HepG2 (cell line): ENCODE data around the gene MNX1. TPM values are rescaled to one million over a fixed set of nuclear protein-coding genes. Genes with fewer than 3 reads are reported as not detected.

ENCODE experiments used
- ATAC-seq: fragments of 200-7000 bp; cut with Tn5 transposase; 3 replicates; pipeline ENCODE4 v1.9.1; 2020; ENCODE audit warnings: mild to moderate bottlenecking, moderate library complexity
- BruUV-seq: library from RNA; stranded (reverse); fragments of 400-500 nt; replicated peaks from 2 replicates; lab custom pipeline; 2021; lab: Mats Ljungman, UMichigan
- CTCF ChIA-PET: fragments of 300-600 bp; formaldehyde crosslinking; extraction: SDS; loops from one replicate; lab custom pipeline; 2021; ENCODE audit warnings: low total read pairs, inconsistent platforms, low intra/inter-chr PET ratio; lab: Yijun Ruan, JAX
- POLR2A ChIA-PET: fragments of 350-600 bp; sonication (Branson Sonifier 250); formaldehyde crosslinking; loops from one replicate; lab custom pipeline; 2020; ENCODE audit warnings: antibody characterized with exemption, inconsistent platforms; lab: Yijun Ruan, JAX
- DNase-seq: peaks from one replicate; pipeline ENCODE4 v3.0.0-alpha.2; 2015; ENCODE audit warnings: low spot score
- FAIRE-seq: peaks from 3 replicates; lab custom pipeline; 2011; peaks lifted over from hg19 to GRCh38; lab: Jason Lieb, UNC
- H2AFZ ChIP-seq: one replicate; pipeline ENCODE4 v1.6.1; 2011; ENCODE audit warnings: low read length, inconsistent platforms
- H3K27ac ChIP-seq: fragments of 300-600 bp; 3 replicates; pipeline ENCODE4 v1.8.0; 2011; ENCODE audit warnings: mixed run types, mild to moderate bottlenecking, mixed read lengths, low read length, inconsistent platforms; ENCODE audit not compliant: insufficient read depth; ENCODE audit errors: extremely low read length
- H3K27me3 ChIP-seq, 2 experiments: fragments of 200-600 bp in 1 of 2; 2 replicates in 1 of 2; 3 replicates in 1 of 2; pipeline versions ENCODE4 v1.6.0 to v1.8.0; 2011; ENCODE audit warnings: low read length in 2 of 2, mild to moderate bottlenecking in 2 of 2, moderate library complexity in 2 of 2, inconsistent platforms in 1 of 2; ENCODE audit not compliant: insufficient read depth in 2 of 2, control insufficient read depth in 1 of 2
- H3K36me3 ChIP-seq, 2 experiments: fragments of 200-600 bp in 1 of 2; replicated peaks in 1 of 2; 2 replicates in 1 of 2; 3 replicates in 1 of 2; pipeline versions ENCODE4 v1.5.1 to v1.8.0; 2011; ENCODE audit warnings: low read length in 2 of 2, inconsistent platforms in 1 of 2; ENCODE audit not compliant: insufficient read depth in 2 of 2, control insufficient read depth in 1 of 2
- H3K4me1 ChIP-seq: 2 replicates; pipeline ENCODE4 v1.5.1; 2012; ENCODE audit warnings: low read length, inconsistent platforms; ENCODE audit not compliant: insufficient read depth
- H3K4me2 ChIP-seq: 2 replicates; pipeline ENCODE4 v1.6.0; 2011; ENCODE audit warnings: low read depth, low read length, inconsistent platforms
- H3K4me3 ChIP-seq, 3 experiments: fragments of 200-600 bp in 1 of 3; sonication (generic), shearing (Covaris generic) in 1 of 3; replicated peaks in 1 of 3; 2 replicates each; pipeline ENCODE4 v1.5.1; 2011 to 2016; ENCODE audit warnings: low read length in 3 of 3, inconsistent platforms in 2 of 3, low read depth in 2 of 3, mild to moderate bottlenecking in 2 of 3, control low read depth in 1 of 3, mixed read lengths in 1 of 3; ENCODE audit not compliant: insufficient read depth in 1 of 3
- H3K79me2 ChIP-seq: one replicate; pipeline ENCODE4 v1.6.1; 2011; ENCODE audit warnings: low read length, inconsistent platforms; ENCODE audit not compliant: insufficient read depth
- H3K9ac ChIP-seq: 2 replicates; pipeline ENCODE4 v1.6.0; 2011; ENCODE audit warnings: mild to moderate bottlenecking, low read depth, low read length, inconsistent platforms; ENCODE audit not compliant: insufficient read depth
- H3K9me3 ChIP-seq: 2 replicates; pipeline ENCODE4 v1.5.1; 2012; ENCODE audit warnings: mild to moderate bottlenecking, low read length
- H4K20me1 ChIP-seq: 2 replicates; pipeline ENCODE4 v1.6.0; 2011; ENCODE audit warnings: inconsistent platforms, mild to moderate bottlenecking, low read length, moderate library complexity; ENCODE audit not compliant: insufficient read depth
- EED ChIP-seq: sonication (generic); formaldehyde crosslinking; IDR thresholded peaks from 2 replicates; pipeline ENCODE4 v1.5.0; 2020; ENCODE audit warnings: mild to moderate bottlenecking, missing genetic modification reagents
- FOXK1 ChIP-seq: sonication (generic); formaldehyde crosslinking; IDR thresholded peaks from 2 replicates; pipeline ENCODE4 v1.4.0; 2020; ENCODE audit warnings: low read depth, missing genetic modification reagents, borderline replicate concordance
- GABPA ChIP-seq, 2 experiments: IDR thresholded peaks; 2 replicates each; pipeline ENCODE4 v1.6.1; 2011 to 2016; ENCODE audit warnings: low read depth in 2 of 2, low read length in 1 of 2, missing biosample characterization in 1 of 2, missing genetic modification characterization in 1 of 2
- PATZ1 ChIP-seq: sonication (generic); formaldehyde crosslinking; IDR thresholded peaks from 2 replicates; pipeline ENCODE4 v1.4.0; 2020; ENCODE audit warnings: missing genetic modification reagents
- PBX3 ChIP-seq: sonication (generic); formaldehyde crosslinking; IDR thresholded peaks from 2 replicates; pipeline ENCODE4 v1.8.1; 2023; ENCODE audit warnings: missing genetic modification reagents, inconsistent platforms, borderline replicate concordance
- SOX5 ChIP-seq: IDR thresholded peaks from 2 replicates; pipeline ENCODE4 v1.6.1; 2016; ENCODE audit warnings: borderline replicate concordance
- TOE1 ChIP-seq: sonication (generic); formaldehyde crosslinking; IDR thresholded peaks from 2 replicates; pipeline ENCODE4 v1.4.0; 2020; ENCODE audit warnings: mild to moderate bottlenecking, missing genetic modification reagents
- TP53 ChIP-seq: sonication (generic); formaldehyde crosslinking; conservative IDR thresholded peaks from 2 replicates; pipeline ENCODE4 v1.4.0; 2020; ENCODE audit warnings: missing genetic modification reagents
- TSC22D2 ChIP-seq: sonication (generic); formaldehyde crosslinking; IDR thresholded peaks from 2 replicates; pipeline ENCODE4 v1.5.1; 2020; ENCODE audit warnings: missing genetic modification reagents, mild to moderate bottlenecking, borderline replicate concordance
- ZIK1 ChIP-seq: sonication (generic); formaldehyde crosslinking; IDR thresholded peaks from 2 replicates; pipeline ENCODE4 v1.5.0; 2020; ENCODE audit warnings: mild to moderate bottlenecking, low read depth, missing genetic modification reagents, borderline replicate concordance
- ZNF275 ChIP-seq: sonication (generic); formaldehyde crosslinking; IDR thresholded peaks from 2 replicates; pipeline ENCODE4 v1.8.0; 2022; ENCODE audit warnings: missing genetic modification reagents, mild to moderate bottlenecking, inconsistent platforms, borderline replicate concordance
- ZNF33A ChIP-seq: sonication (generic); formaldehyde crosslinking; IDR thresholded peaks from 2 replicates; pipeline ENCODE4 v1.5.1; 2020; ENCODE audit warnings: missing genetic modification reagents, mild to moderate bottlenecking, moderate library complexity, borderline replicate concordance
- ZNF550 ChIP-seq: sonication (generic); formaldehyde crosslinking; IDR thresholded peaks from 2 replicates; pipeline ENCODE4 v1.4.0; 2020; ENCODE audit warnings: mild to moderate bottlenecking, missing genetic modification reagents, borderline replicate concordance
- ZNF883 ChIP-seq: sonication (generic); formaldehyde crosslinking; IDR thresholded peaks from 2 replicates; pipeline ENCODE4 v1.5.1; 2020; ENCODE audit warnings: mild to moderate bottlenecking, missing genetic modification reagents; ENCODE audit errors: not compliant biosample characterization
- WGBS: methylation state at CpG from one replicate; pipeline ENCODE4 v1.1.6; 2017; ENCODE audit warnings: low lambda C conversion rate; 5-methylcytosine and 5-hydroxymethylcytosine counted together
- in situ Hi-C: cut with HindIII; loops from 2 replicates; pipeline ENCODE4 v1.10.0; 2017; ENCODE audit warnings: low pct_unique_long_range_greater_than_20kb; ENCODE audit not compliant: extremely low pct_ligation_motif_present
- intact Hi-C: fragments of 100-400 bp; cut with micrococcal nuclease; formaldehyde crosslinking; loops from one replicate; pipeline ENCODE4 v1.10.0; 2022; ENCODE audit not compliant: unreplicated experiment
- polyA plus RNA-seq, 8 experiments: library from polyadenylated mRNA; depleted of rRNA in 3 of 8; stranded (reverse) in 7 of 8; unstranded in 1 of 8; fragments of >200 nt; fragmentation: Illumina TruSeq in 4 of 8; extraction: Trizol in 4 of 8; gene quantifications; 2 replicates each; pipeline versions ENCODE4 v1.2.1 to v1.2.3, GENCODE V29; 2011 to 2016; ENCODE audit warnings: low read depth in 4 of 8, missing spikeins in 1 of 8, mixed read lengths in 1 of 8; ENCODE audit not compliant: insufficient read depth in 1 of 8
- total RNA-seq, 5 experiments: library from RNA; depleted of rRNA; stranded (reverse); fragments of >200 nt; fragmentation: Illumina TruSeq; extraction: Trizol; gene quantifications; 2 replicates each; pipeline ENCODE4 v1.2.3, GENCODE V29; 2016; ENCODE audit warnings: low read depth in 1 of 5

MNX1 gene
- total and polyA plus RNA-seq, 2 of the 13 experiments (the other 11 are each of a cell fraction or from before 2014, with no cell fraction given), result 0.94 to 6.1 TPM

GRCh38 chr7:157033483-157034473 is 23.3 kb upstream of the MNX1 start (continued):
- TF ChIP-seq ZIK1 (CRISPR knock-in tag) (no peak), TP53 (no peak), FOXK1 (CRISPR knock-in tag) (no peak), EED (CRISPR knock-in tag) (no peak), TOE1 (no peak), PBX3 (no peak), ZNF33A (CRISPR knock-in tag) (no peak), ZNF883 (no peak), ZNF550 (CRISPR knock-in tag) (no peak)

GRCh38 chr7:157032644-157033482 is 22.4 kb upstream of the MNX1 start:
- 62% methylated on average over 13 of the region's 25 CpGs for WGBS
- no peak for DNase-seq
- Histone ChIP-seq H3K4me1 (peaks cover 7% of the 10 kb centered on the region), H3K9me3 (no peaks in the 10 kb centered on the region), H3K4me2 (no peak overlapping the region), H4K20me1 (no peaks in the 10 kb centered on the region), H3K36me3 (no peaks in the 10 kb centered on the region), H3K4me3 (no peak overlapping the region), H3K27ac (no peak overlapping the region), H2AFZ (no peak overlapping the region), H3K79me2 (no peaks in the 10 kb centered on the region), H3K27me3 (peaks cover 3 to 47% of the 10 kb centered on the region in 2 experiments; a peak in 3 of 5 replicates), H3K9ac (no peak overlapping the region)
- in situ Hi-C loops (no loop called here), intact Hi-C loops (no loop called here)
- ChIA-PET POLR2A (no interaction called here), CTCF (no interaction called here)
- FAIRE-seq, result no peak
- peak; percentile 51 for ATAC-seq
- no TSS peak for BruUV-seq
- TF ChIP-seq ZNF275 (no peak), PATZ1 (CRISPR knock-in tag) (no peak), GABPA (IDR thresholded peaks at IDR 0.05; ENCODE audit: low read depth, low read length) (no peak), GABPA (CRISPR knock-in tag; IDR thresholded peaks at IDR 0.05; ENCODE audit: low read depth) (no peak), TSC22D2 (CRISPR knock-in tag) (no peak), SOX5 (no peak)
